ENCODE measurements around the gene FOXL1. TPM values are rescaled to one million over a fixed set of nuclear protein-coding genes. Genes with fewer than 3 reads are reported as not detected.

The FOXL1 gene
- polyA plus RNA-seq, 2 of the 4 experiments (the other 2 are of a cell fraction): 0.48 to 0.70 TPM

DNA sequence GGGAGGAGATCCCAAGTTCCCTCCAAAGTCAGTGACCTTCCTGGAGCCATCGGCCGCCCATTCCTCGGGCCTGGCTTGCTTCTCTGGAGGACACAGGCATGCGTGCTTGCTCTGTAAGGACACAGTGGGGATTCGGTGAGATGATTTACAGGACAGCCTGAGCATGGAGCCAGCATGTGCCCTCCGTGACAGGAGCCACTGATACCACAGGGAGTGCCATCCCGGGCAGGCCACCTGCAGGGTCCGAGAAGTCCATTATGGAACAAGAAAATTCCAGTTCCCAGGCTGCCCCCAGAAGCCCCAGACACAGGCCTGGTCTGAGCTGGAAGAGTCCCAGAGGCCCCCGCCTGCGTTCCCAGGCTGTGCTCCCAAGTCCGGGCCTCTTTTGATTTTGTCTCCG is 47.9 kb downstream of the FOXL1 start (continued):
- TF ChIP-seq, protein P1, sequence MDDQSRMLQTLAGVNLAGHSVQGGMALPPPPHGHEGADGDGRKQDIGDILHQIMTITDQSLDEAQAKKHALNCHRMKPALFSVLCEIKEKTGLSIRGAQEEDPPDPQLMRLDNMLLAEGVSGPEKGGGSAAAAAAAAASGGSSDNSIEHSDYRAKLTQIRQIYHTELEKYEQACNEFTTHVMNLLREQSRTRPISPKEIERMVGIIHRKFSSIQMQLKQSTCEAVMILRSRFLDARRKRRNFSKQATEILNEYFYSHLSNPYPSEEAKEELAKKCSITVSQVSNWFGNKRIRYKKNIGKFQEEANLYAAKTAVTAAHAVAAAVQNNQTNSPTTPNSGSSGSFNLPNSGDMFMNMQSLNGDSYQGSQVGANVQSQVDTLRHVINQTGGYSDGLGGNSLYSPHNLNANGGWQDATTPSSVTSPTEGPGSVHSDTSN (IDR thresholded peaks at IDR 0.05): no peak
- TF ChIP-seq EHMT2 (IDR thresholded peaks at IDR 0.05; ENCODE audit: low read depth): no peak
- TF ChIP-seq RARB (CRISPR knock-in tag; IDR thresholded peaks at IDR 0.05): no peak
- TF ChIP-seq BCL3 (IDR thresholded peaks at IDR 0.05): no peak
- TF ChIP-seq NPAS2 (CRISPR knock-in tag; IDR thresholded peaks at IDR 0.05; ENCODE audit: borderline replicate concordance): no peak
- no peak for TF ChIP-seq ZSCAN20 (CRISPR knock-in tag; IDR thresholded peaks at IDR 0.05)

DNA sequence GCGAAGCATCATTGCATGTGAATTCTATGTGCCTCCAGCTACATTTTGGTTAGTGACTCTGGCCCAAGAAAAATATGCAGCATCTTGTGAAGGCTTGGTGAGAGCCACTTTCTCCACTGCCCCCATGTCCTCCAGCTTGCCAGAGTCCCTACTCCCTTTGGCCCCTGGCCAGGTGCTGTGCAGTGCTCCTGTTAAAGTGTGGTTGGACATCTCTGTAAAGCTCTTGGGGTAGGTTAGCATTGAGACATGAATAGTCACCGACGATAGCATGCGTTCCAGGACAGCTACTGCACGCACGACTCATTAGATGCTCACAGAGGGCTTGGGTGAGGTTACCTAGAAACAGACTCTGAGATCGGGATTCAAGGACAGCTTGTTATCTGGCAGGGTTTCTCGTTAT is 48.6 kb downstream of the FOXL1 start:
- Histone ChIP-seq H3K4me2 (no peak overlapping the region), H3K4me3 (no peak overlapping the region), H3K27ac (no peak overlapping the region), H3K4me1 (peaks cover 8% of the 10 kb centered on the region; the same call in 1 of the 3 replicates), H3K9me3 (no peaks in the 10 kb centered on the region)
- TF ChIP-seq, protein P2, sequence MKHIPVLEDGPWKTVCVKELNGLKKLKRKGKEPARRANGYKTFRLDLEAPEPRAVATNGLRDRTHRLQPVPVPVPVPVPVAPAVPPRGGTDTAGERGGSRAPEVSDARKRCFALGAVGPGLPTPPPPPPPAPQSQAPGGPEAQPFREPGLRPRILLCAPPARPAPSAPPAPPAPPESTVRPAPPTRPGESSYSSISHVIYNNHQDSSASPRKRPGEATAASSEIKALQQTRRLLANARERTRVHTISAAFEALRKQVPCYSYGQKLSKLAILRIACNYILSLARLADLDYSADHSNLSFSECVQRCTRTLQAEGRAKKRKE (CRISPR knock-in tag; IDR thresholded peaks at IDR 0.05; ENCODE audit: low read depth): no peak
- TF ChIP-seq FOXS1 (CRISPR knock-in tag; IDR thresholded peaks at IDR 0.05) (no peak), RAD21 (conservative IDR thresholded peaks at IDR 0.05 in 1 of 2, IDR thresholded peaks at IDR 0.05 in 1 of 2) (no peak), NR3C1 (IDR thresholded peaks at IDR 0.05) (no peak), SREBF2 (IDR thresholded peaks at IDR 0.05) (no peak), CHD4 (IDR thresholded peaks at IDR 0.05; ENCODE audit: borderline replicate concordance) (no peak), CBX8 (IDR thresholded peaks at IDR 0.05) (no peak), NFE2L2 (conservative IDR thresholded peaks at IDR 0.05; ENCODE audit: low read length) (no peak), RFX5 (IDR thresholded peaks at IDR 0.05) (no peak), ZNF302 (CRISPR knock-in tag; IDR thresholded peaks at IDR 0.05) (no peak), JUN (IDR thresholded peaks at IDR 0.05) (no peak), FOSB (CRISPR knock-in tag; IDR thresholded peaks at IDR 0.05) (no peak)
- TF ChIP-seq, protein P3, sequence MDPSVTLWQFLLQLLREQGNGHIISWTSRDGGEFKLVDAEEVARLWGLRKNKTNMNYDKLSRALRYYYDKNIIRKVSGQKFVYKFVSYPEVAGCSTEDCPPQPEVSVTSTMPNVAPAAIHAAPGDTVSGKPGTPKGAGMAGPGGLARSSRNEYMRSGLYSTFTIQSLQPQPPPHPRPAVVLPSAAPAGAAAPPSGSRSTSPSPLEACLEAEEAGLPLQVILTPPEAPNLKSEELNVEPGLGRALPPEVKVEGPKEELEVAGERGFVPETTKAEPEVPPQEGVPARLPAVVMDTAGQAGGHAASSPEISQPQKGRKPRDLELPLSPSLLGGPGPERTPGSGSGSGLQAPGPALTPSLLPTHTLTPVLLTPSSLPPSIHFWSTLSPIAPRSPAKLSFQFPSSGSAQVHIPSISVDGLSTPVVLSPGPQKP (IDR thresholded peaks at IDR 0.05; ENCODE audit: low read depth, low read length): no peak
- FAIRE-seq (no peak), DNase-seq (ENCODE audit: low read depth in 1 of 2, low spot score in 1 of 2) (no peak), ATAC-seq (no peak)
- WGBS (ENCODE audit: missing lambda C conversion rate): 84% methylated on average over 6 of the region's 8 CpGs
- ChIA-PET POLR2A (no interaction called here), CTCF (interaction anchor here (0.7 to 1.9 kb wide), 5 partner anchors 10 to 436 kb away, joined by 3 to 5 read pairs (median 4); no protein-coding TSS in a partner anchor)

DNA sequence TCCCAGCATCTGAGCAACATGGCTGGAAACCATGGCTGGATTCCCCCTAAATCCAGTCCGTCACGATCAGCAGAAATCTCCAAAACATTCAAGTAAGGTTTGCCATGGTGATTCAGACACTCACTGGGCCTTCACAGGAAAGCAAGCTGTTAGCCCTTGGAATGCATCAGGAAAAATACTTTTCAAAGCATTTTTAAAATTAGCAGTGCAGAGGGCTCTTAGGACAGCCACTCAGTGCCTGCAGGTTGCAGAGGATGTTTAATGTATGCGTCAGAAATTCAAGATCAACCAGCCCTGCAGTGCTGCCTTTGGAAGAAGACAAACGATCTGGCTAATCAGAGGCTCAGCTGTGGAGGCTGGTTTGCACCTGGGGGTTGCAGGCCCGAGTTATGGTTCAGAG is 50.3 kb downstream of the FOXL1 start:
- 69% methylated on average over 5 of the region's 5 CpGs for WGBS (ENCODE audit: missing lambda C conversion rate)
- ATAC-seq: no peak
- H3K4me1 ChIP-seq: peaks cover 11% of the 10 kb centered on the region; the same call in 1 of the 3 replicates
- DNase-seq (ENCODE audit: low read depth in 1 of 2, low spot score in 1 of 2): no peak
- no peak overlapping the region for H3K4me2 ChIP-seq
- H3K4me3 ChIP-seq: no peak overlapping the region
- ChIA-PET POLR2A (no interaction called here), CTCF (interaction anchor here (0.8 to 1.2 kb wide), 2 partner anchors 36 to 434 kb away, joined by 4 read pairs; no protein-coding TSS in a partner anchor)
- H3K9me3 ChIP-seq: no peaks in the 10 kb centered on the region
- no peak for FAIRE-seq
- TF ChIP-seq HOXA7 (CRISPR knock-in tag; IDR thresholded peaks at IDR 0.05) (no peak), FOSB (CRISPR knock-in tag; IDR thresholded peaks at IDR 0.05) (no peak), RCOR1 (IDR thresholded peaks at IDR 0.05; ENCODE audit: low read depth, low read length) (no peak), ZC3H11A (IDR thresholded peaks at IDR 0.05) (no peak), CTCF (IDR thresholded peaks at IDR 0.05) (no peak), FOXS1 (CRISPR knock-in tag; IDR thresholded peaks at IDR 0.05) (no peak), SMC3 (IDR thresholded peaks at IDR 0.05) (no peak), CHD2 (IDR thresholded peaks at IDR 0.05; ENCODE audit: low read length, partially characterized antibody) (no peak)
- TF ChIP-seq, protein P2 (CRISPR knock-in tag; IDR thresholded peaks at IDR 0.05; ENCODE audit: low read depth): no peak
- H3K27ac ChIP-seq: no peak overlapping the region
